GM18867 (cell line): ENCODE results near the gene TUBB1.

Experiments used
- ATAC-seq: cut with Tn5 transposase; IDR thresholded peaks from one replicate; pipeline ENCODE4 v1.9.1; 2021; ENCODE audit warnings: mild to moderate bottlenecking, moderate library complexity; ENCODE audit not compliant: unreplicated experiment

Gene TUBB1

GRCh38 chr20:59016795-59017492 lies 2.3 kb upstream of the TUBB1 start:
- ATAC-seq = no peak

- ATAC-seq = no peak
Measured at GRCh38 chr20:59017493-59018231, 1.6 kb upstream of the TUBB1 start.

GRCh38 chr20:59018817-59019216 lies 412 bp upstream of the TUBB1 start:
- ATAC-seq = no peak

- no peak for ATAC-seq
Measured at GRCh38 chr20:59020938-59021551, 1.8 kb downstream of the TUBB1 start.

GRCh38 chr20:59022754-59023153 lies 3.5 kb downstream of the TUBB1 start:
- no peak for ATAC-seq

- ATAC-seq = no peak
Measured at GRCh38 chr20:59023616-59024015, 4.4 kb downstream of the TUBB1 start.

GRCh38 chr20:59024111-59024530 lies 4.9 kb downstream of the TUBB1 start:
- no peak for ATAC-seq

- no peak for ATAC-seq
Measured at GRCh38 chr20:59025086-59025485, 5.9 kb downstream of the TUBB1 start.

- no peak for ATAC-seq
Measured at GRCh38 chr20:59025511-59025910, 6.3 kb downstream of the TUBB1 start.

GRCh38 chr20:59026904-59027740 lies 7.9 kb downstream of the TUBB1 start:
- ATAC-seq = no peak

GRCh38 chr20:59027741-59028320 lies 8.6 kb downstream of the TUBB1 start:
- no peak for ATAC-seq

- no peak for ATAC-seq
Measured at GRCh38 chr20:59028812-59029211, 9.6 kb downstream of the TUBB1 start.

GRCh38 chr20:59030911-59031563 lies 11.8 kb downstream of the TUBB1 start:
- ATAC-seq = no peak

- no peak for ATAC-seq
Measured at GRCh38 chr20:59031564-59032022, 12.4 kb downstream of the TUBB1 start.

- ATAC-seq = peak; percentile 93
Measured at GRCh38 chr20:59032023-59032712, 12.9 kb downstream of the TUBB1 start, which contains the start of gene ATP5F1E. ATP5F1E (minus strand) TSS chr20:59032335; CDS start chr20:59032251, 84 bp downstream.

GRCh38 chr20:59032713-59033059 lies 13.5 kb downstream of the TUBB1 start:
- ATAC-seq = no peak

GRCh38 chr20:59033093-59033492 lies 13.9 kb downstream of the TUBB1 start:
- no peak for ATAC-seq

- no peak for ATAC-seq
Measured at GRCh38 chr20:59033616-59034165, 14.5 kb downstream of the TUBB1 start.

- no peak for ATAC-seq
Measured at GRCh38 chr20:59035381-59035780, 16.2 kb downstream of the TUBB1 start.
